B cell (primary cell): ENCODE measurements around the gene DHRS12. TPM values are rescaled to one million over a fixed set of nuclear protein-coding genes. Genes with fewer than 3 reads are reported as not detected.

Experiments used
- ATAC-seq: fragments of 200-7000 bp; cut with Tn5 transposase; one replicate; pipeline ENCODE4 v1.10.0; 2021; ENCODE audit warnings: low read depth, mild to moderate bottlenecking, moderate number of reproducible peaks, moderate library complexity
- CTCF ChIA-PET: fragments of 350-600 bp; sonication (Branson Sonifier 250); formaldehyde crosslinking; loops from one replicate; lab custom pipeline; 2021; ENCODE audit warnings: antibody characterized with exemption, inconsistent platforms; lab: Charles Lee
- POLR2A ChIA-PET: fragments of 350-600 bp; sonication (Branson Sonifier 250); formaldehyde crosslinking; loops from one replicate; lab custom pipeline; 2021; ENCODE audit warnings: antibody characterized with exemption; lab: Charles Lee
- DNase-seq: peaks from one replicate; pipeline ENCODE4 v3.0.0; 2013
- H2AFZ ChIP-seq: 2 replicates; pipeline ENCODE4 v1.6.1; 2012; ENCODE audit warnings: mild to moderate bottlenecking, low read depth, low read length; ENCODE audit not compliant: insufficient read depth, poor library complexity, severe bottlenecking
- H3K27ac ChIP-seq, 2 donors: 1 replicate in 1 of 2; 2 replicates in 1 of 2; pipeline ENCODE4 v1.5.1; 2012 to 2013; ENCODE audit warnings: low read length in 2 of 2, mild to moderate bottlenecking in 2 of 2, moderate library complexity in 1 of 2
- H3K27me3 ChIP-seq, 4 experiments: fragments of 200-600 bp in 1 of 4; sonication (generic) in 1 of 4; replicated peaks in 1 of 4; 1 replicate in 2 of 4; 2 replicates in 2 of 4; pipeline versions ENCODE4 v1.6.1 to v1.7.0; 2013 to 2016; ENCODE audit warnings: low read length in 3 of 4, mild to moderate bottlenecking in 2 of 4, mixed read lengths in 1 of 4, moderate library complexity in 1 of 4; ENCODE audit not compliant: insufficient read depth in 4 of 4, control insufficient read depth in 3 of 4; ENCODE audit errors: control extremely low read depth in 1 of 4
- H3K36me3 ChIP-seq, 2 experiments: replicated peaks in 1 of 2; 1 replicate in 1 of 2; 2 replicates in 1 of 2; pipeline versions ENCODE4 v1.6.1 to v1.7.1; 2013; ENCODE audit warnings: low read length in 1 of 2; ENCODE audit not compliant: insufficient read depth in 2 of 2, control insufficient read depth in 1 of 2; ENCODE audit errors: control extremely low read depth in 1 of 2, extremely low read depth in 1 of 2
- H3K4me1 ChIP-seq, 2 donors: fragments of 200-600 bp in 1 of 2; sonication (generic) in 1 of 2; 1 replicate in 1 of 2; 2 replicates in 1 of 2; pipeline versions ENCODE4 v1.5.1 to v1.6.1; 2013 to 2017; ENCODE audit warnings: low read length in 2 of 2; ENCODE audit not compliant: control insufficient read depth in 2 of 2, insufficient read depth in 2 of 2
- H3K4me2 ChIP-seq: replicated peaks from 2 replicates; pipeline ENCODE3; 2012; ENCODE audit warnings: mild to moderate bottlenecking, low read depth, low read length; ENCODE audit not compliant: poor library complexity, severe bottlenecking
- H3K4me3 ChIP-seq, 5 experiments: fragments of 200-600 bp in 1 of 5; sonication (generic) in 1 of 5; 1 replicate in 3 of 5; 2 replicates in 2 of 5; pipeline versions ENCODE4 v1.5.1 to v1.7.0; 2011 to 2016; ENCODE audit warnings: low read length in 4 of 5, mild to moderate bottlenecking in 4 of 5, low read depth in 2 of 5, control low read depth in 1 of 5, moderate library complexity in 1 of 5; ENCODE audit not compliant: insufficient read depth in 1 of 5; ENCODE audit errors: control extremely low read depth in 1 of 5, extremely low read depth in 1 of 5
- H3K79me2 ChIP-seq: fragments of 200-600 bp; sonication (generic); one replicate; pipeline ENCODE4 v1.6.0; 2016; ENCODE audit warnings: low read length; ENCODE audit not compliant: control insufficient read depth, insufficient read depth
- H3K9ac ChIP-seq: fragments of 200-600 bp; sonication (generic); 2 replicates; pipeline ENCODE4 v1.6.1; 2017; ENCODE audit warnings: mild to moderate bottlenecking, low read length, moderate library complexity
- H3K9me3 ChIP-seq, 3 donors: one replicate each; pipeline versions ENCODE4 v1.6.1 to v1.7.1; 2013; ENCODE audit warnings: low read length in 2 of 3; ENCODE audit not compliant: control insufficient read depth in 2 of 3, insufficient read depth in 1 of 3; ENCODE audit errors: control extremely low read depth in 1 of 3
- H4K20me1 ChIP-seq: 2 replicates; pipeline ENCODE4 v1.6.0; 2012; ENCODE audit warnings: mild to moderate bottlenecking, low read length; ENCODE audit not compliant: insufficient read depth, control insufficient read depth, poor library complexity, severe bottlenecking
- H3K27ac Mint-ChIP-seq: one replicate; pipeline ENCODE4 v1.8.0; 2021; ENCODE audit warnings: mixed read lengths
- H3K27me3 Mint-ChIP-seq: one replicate; pipeline ENCODE4 v1.8.0; 2021; ENCODE audit warnings: mixed read lengths
- H3K4me1 Mint-ChIP-seq: one replicate; pipeline ENCODE4 v1.8.0; 2021; ENCODE audit warnings: mixed read lengths
- H3K4me3 Mint-ChIP-seq: one replicate; pipeline ENCODE4 v1.8.0; 2021; ENCODE audit warnings: mixed read lengths
- H3K9me3 Mint-ChIP-seq: one replicate; pipeline ENCODE4 v1.8.0; 2022; ENCODE audit warnings: mixed read lengths; ENCODE audit not compliant: insufficient read depth
- CTCF ChIP-seq: fragments of 200-600 bp; IDR thresholded peaks from one replicate; pipeline ENCODE4 v1.8.0; 2022; ENCODE audit warnings: antibody characterized with exemption, mild to moderate bottlenecking
- EZH2 ChIP-seq: IDR thresholded peaks from 2 replicates; pipeline ENCODE4 v1.6.1; 2012; ENCODE audit warnings: borderline replicate concordance, low read depth, mild to moderate bottlenecking, moderate library complexity, low read length; ENCODE audit not compliant: insufficient read depth, poor library complexity, severe bottlenecking
- WGBS: methylation state at CpG from one replicate; pipeline ENCODE4 v1.1.5; 2013; ENCODE audit warnings: missing lambda C conversion rate; ENCODE audit not compliant: insufficient coverage; 5-methylcytosine and 5-hydroxymethylcytosine counted together
- intact Hi-C: fragments of 100-400 bp; cut with micrococcal nuclease; formaldehyde crosslinking; loops from one replicate; pipeline ENCODE4 v1.10.0; 2022
- polyA plus RNA-seq: library from polyadenylated mRNA; depleted of rRNA; stranded (reverse); fragments of >200 nt; gene quantifications from 2 replicates; pipeline ENCODE4 v1.2.3, GENCODE V29; 2012
- total RNA-seq, 2 donors: library from RNA; stranded (reverse); fragments of 120-200 nt in 1 of 2; gene quantifications; 1 replicate in 1 of 2; 2 replicates in 1 of 2; pipeline versions ENCODE4 v1.2.3 to v1.2.4, GENCODE V29; 2013 to 2022

DHRS12 gene
- total and polyA plus RNA-seq, 2 donors (not counting 1 experiment from before 2014, with no cell fraction given), result 12.0 to 23.2 TPM

- no peak overlapping the region for H3K4me3 Mint-ChIP-seq
- TF ChIP-seq EZH2, result no peak
- no peak for TF ChIP-seq CTCF
- peaks cover 5 to 19% of the 10 kb centered on the region in 2 experiments for H3K36me3 ChIP-seq
- DNase-seq (no peak), ATAC-seq (no peak)
- no peaks in the 10 kb centered on the region for H4K20me1 ChIP-seq
- H3K9me3 Mint-ChIP-seq, result no peaks in the 10 kb centered on the region
- H3K4me1 Mint-ChIP-seq, result peaks cover 3% of the 10 kb centered on the region
- H3K4me2 ChIP-seq, result no peak overlapping the region
- no peak overlapping the region for H2AFZ ChIP-seq
- intact Hi-C loops, result no loop called here
- H3K9me3 ChIP-seq, result no peaks in the 10 kb centered on the region
- H3K79me2 ChIP-seq, result no peaks in the 10 kb centered on the region
- H3K4me3 ChIP-seq, result no peak overlapping the region
- WGBS, result 95% methylated on average over 2 of the region's 2 CpGs
- no peak overlapping the region for H3K27ac Mint-ChIP-seq
- no peaks in the 10 kb centered on the region for H3K27me3 Mint-ChIP-seq
- H3K4me1 ChIP-seq, result no peaks in the 10 kb centered on the region
- CTCF ChIA-PET, result no interaction called here
- no peak overlapping the region for H3K9ac ChIP-seq
- H3K27ac ChIP-seq, result no peak overlapping the region
- no peaks in the 10 kb centered on the region for H3K27me3 ChIP-seq
- POLR2A ChIA-PET, result no interaction called here
Measured at GRCh38 chr13:51734786-51735185, 69.2 kb downstream of the DHRS12 start.

DNA sequence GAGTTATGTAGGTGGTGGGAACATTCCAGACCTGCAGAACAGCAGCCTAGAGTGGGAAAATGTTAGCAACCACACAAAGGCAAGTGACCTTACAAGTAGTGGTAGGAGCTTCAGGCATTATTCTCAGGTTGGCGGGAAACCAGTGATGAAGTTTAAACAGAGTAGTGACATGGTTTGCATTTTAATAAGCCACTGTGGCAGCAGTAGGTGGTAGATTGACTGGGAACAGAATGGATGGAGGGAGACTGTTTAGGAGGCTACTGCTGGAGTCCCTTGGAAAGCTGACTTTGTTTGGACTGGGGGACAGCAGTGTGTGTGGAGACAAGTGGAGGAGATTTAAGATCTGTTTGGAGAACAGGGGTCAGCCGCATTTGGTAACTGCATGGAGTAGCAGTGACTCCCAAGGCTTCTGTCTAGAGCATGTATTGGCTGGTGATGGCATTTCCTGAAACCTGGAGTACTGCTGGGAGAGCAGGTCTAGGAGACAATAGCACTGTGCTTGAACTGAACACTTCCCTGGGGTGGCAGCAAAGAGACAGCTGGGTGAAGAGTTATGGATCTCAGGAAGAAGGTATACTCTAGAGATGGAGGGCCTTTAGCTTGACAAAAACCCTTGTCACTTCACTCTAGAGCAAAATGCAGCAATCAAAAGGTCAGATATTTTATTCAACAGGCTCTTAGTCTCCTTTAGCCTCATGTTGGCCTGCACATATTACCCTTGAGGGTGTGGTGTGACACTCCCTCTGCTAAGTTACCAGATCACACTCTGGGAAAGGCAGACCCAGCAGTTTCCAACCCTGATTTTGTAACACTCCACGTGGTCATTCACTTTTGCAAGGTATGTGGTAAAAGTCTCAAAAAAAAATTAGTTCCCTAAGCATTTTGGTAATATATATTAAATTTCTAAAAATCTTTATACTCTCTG, 70.3 kb downstream of the DHRS12 start:
- no peaks in the 10 kb centered on the region for H3K9me3 ChIP-seq
- no peak overlapping the region for H3K4me2 ChIP-seq
- ATAC-seq, result no peak
- no peak overlapping the region for H2AFZ ChIP-seq
- H3K4me3 ChIP-seq, result no peak overlapping the region
- H3K36me3 ChIP-seq, result peaks cover 8 to 13% of the 10 kb centered on the region in 2 experiments
- ChIA-PET POLR2A (no interaction called here), CTCF (no interaction called here)
- H3K9me3 Mint-ChIP-seq, result no peaks in the 10 kb centered on the region
- H3K27me3 Mint-ChIP-seq, result no peaks in the 10 kb centered on the region
- H3K27me3 ChIP-seq, result no peaks in the 10 kb centered on the region
- H3K4me1 Mint-ChIP-seq, result peaks cover 3% of the 10 kb centered on the region
- TF ChIP-seq CTCF (no peak), EZH2 (no peak)
- no peak overlapping the region for H3K4me3 Mint-ChIP-seq
- no peak overlapping the region for H3K9ac ChIP-seq
- DNase-seq, result no peak
- intact Hi-C loops, result no loop called here
- no peaks in the 10 kb centered on the region for H3K4me1 ChIP-seq
- H4K20me1 ChIP-seq, result no peaks in the 10 kb centered on the region
- 97% methylated on average over 2 of the region's 3 CpGs for WGBS
- no peak overlapping the region for H3K27ac ChIP-seq
- no peaks in the 10 kb centered on the region for H3K79me2 ChIP-seq
- no peak overlapping the region for H3K27ac Mint-ChIP-seq
